GM18519 (cell line): ENCODE results near the gene VIPR2.

Source experiments
- ATAC-seq: cut with Tn5 transposase; IDR thresholded peaks from one replicate; pipeline ENCODE4 v1.9.1; 2021; ENCODE audit warnings: mild to moderate bottlenecking, moderate library complexity; ENCODE audit not compliant: unreplicated experiment, low FRiP score

VIPR2 gene

GRCh38 chr7:159122276-159122675, 22.4 kb downstream of the VIPR2 start:
- ATAC-seq: no peak

GRCh38 chr7:159121476-159121875, 23.2 kb downstream of the VIPR2 start:
- ATAC-seq: no peak

GRCh38 chr7:159121068-159121467, 23.6 kb downstream of the VIPR2 start:
- ATAC-seq: no peak

- ATAC-seq: no peak
Measured at GRCh38 chr7:159120540-159120919, 24.1 kb downstream of the VIPR2 start.

DNA sequence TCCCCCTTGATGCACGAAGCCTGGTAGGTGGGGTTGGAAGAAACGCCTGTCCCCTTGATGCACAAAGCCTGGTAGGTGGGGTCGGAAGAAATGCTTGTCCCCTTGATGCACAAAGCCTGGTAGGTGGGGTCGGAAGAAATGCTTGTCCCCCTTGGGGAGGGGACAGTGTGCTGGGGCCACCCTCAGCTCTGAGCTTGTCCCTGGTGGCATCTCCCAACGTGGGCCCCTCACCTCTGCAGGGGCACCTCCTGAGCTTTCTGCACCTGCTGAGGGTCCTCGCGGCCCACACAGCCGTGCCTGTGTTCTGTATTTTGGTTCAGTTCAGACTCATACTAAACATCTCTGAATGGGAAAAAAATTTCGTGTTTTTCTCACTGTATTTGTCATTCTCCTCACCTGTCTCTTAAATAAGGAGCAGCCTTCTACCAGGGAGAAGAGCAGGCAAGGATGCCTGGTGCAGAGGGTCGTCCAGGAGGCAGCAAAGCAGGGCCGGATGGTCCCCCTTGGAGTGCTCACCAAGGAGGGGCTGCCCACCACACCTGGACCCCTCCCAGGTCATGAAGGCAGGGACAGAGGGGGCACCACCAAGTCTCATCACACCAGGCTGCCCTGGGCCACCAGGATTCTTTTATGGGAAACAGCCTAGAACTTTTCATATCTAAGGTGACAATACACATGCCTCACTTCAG, 24.7 kb downstream of the VIPR2 start:
- no peak for ATAC-seq

- no peak for ATAC-seq
Measured at GRCh38 chr7:159119026-159119741, 25.5 kb downstream of the VIPR2 start.

DNA sequence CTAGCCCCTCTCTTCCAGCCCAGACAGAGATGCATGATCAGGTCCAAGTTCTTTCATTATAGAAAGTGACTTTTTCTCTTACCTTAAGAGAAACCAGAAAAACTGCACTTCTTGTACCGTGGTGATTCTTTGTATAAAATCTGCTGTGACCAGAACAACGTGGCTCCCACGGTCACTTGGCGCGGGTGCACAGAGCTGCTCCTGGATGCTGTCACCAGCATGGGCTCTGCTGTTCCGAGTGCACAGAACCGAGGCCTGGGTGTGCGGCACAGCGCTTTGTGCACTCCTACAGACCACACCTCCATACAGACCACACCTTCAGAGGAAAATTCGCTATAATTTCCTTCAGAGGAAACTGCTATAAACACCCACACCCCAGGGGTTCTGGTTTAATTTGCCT, 26.0 kb downstream of the VIPR2 start:
- no peak for ATAC-seq

DNA sequence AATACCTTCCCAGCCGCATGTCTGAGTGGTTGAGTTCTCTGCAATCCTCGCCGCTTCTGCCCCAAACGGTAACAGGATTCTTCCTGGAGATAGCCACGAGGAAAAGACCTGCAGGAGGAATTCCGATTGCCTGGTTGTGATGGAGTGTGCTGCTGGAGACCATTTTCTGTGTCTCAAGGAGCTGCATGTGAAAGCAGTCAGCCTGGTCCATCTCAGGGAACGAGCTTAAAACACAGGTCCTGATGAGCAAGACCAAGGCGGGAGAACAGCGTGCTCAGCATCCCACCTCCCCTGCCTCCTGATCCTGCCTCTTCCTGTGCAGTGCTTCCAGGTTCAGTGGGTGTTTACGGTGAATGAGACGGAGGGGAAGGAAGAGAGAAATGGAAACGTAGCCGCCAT, 26.5 kb downstream of the VIPR2 start:
- no peak for ATAC-seq

DNA sequence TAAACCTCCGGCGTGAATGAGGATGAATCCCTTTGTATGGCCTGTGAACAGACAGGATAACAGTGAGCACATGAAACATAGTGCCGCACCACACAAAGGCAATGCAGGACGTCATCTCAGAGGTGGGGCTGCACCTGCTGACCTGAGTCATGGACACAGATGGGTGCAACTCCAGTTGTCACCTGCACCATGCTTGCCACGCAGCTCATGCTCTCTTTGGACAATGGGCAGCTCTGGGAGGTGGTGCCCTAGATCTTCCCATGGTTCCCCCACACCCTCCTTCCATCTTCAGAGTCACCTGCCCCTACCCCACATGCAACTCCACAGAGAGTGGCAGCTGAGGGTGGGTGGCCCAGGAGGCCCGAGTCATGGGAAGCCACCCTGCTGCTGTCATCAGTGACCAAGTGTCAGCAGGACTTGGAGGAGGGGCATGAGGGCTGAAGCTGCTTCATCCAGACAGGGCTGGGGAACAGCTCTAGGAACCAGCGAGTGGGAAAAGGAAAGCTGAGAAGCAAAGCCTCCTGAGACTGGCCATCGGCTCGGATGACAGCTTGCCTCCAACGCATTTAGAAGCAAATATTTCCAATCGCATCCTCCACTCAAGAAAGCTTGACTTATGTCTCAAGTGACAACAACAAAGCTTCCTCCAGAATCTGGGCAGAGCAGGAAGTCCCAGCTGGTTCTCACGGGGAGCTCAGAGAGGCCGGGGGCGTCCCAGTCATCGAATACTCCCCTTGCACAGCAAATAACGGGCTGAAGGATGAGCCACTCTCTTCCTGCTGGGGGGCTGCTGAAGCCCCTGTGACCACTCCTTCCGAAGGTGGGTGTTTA, 27.1 kb downstream of the VIPR2 start:
- no peak for ATAC-seq

DNA sequence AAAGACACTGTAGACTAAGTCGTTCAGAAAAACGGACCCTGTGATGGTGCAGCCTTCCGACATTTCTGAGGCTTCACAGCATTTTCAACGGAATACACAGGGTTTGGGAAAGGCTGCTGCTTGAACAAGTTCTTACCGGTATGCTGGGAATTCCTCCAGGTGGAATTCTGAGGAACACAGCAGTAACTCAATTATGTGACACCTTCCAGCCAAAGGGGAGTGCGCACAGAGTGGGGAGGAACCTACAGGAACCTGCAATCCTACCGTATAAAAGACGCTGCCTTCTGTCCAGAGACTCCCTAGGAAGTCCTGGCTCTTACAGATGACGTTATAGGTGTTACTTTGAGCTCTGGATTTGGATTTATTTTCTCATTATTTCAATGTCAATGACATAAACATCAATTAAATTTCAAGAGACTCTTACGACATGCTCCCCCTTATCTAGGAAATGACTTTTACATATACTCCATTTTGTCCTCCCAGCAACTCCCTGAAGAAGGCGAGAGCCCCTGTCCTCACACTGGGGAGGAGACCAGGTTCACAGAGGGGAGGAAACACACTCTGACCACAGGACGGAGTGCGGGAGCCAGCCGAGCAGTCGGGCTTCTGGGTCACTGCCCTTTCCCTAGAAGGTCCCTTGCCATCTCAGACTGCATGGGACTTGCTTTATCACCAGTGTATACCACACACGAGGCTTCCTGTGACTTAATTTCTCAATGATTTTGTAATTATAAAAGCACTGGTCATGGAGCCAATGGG, 27.9 kb downstream of the VIPR2 start:
- no peak for ATAC-seq

DNA sequence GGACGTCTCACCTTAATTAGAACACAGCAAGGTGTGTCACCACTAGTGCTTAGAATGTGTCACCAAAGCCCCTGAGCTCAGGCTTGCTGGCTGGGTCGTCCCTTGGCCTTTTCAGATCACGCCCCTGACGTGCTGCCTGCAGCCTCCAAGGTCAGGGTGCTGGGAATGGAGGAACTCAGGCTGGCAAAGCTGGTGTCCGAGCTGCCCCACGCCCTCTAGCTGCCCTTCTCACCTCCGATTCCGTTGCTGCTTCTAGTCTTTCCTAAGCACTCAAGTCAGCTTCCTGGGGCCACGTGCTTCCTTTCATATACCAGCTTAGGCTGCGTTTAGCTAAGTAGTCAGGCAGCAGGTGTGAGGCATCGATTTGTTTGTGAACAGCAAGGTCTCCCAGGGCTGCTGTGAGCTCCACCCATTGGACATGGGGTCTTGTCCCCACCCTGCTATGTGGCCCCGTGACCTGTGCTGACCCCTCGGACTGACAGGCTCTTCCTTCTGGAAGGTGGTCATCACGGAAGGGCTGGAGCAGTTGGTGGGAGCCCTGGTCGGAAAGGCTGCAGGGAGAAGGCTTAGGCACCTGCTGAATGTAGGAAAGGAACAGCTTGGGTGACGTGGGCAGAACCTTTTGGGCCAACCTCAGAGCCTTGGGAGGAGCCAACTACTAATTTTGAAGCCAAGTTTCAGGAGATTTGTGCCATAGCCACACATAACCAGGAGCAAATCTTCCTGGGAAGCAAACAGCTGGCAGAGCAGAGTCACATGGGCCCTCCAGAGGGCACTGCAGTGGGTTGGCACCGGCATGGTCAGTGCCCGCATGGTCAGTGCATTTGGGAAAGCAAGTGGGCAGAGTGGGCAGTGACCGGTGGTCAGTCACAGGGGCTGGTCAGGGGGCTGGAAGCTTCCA, 28.8 kb downstream of the VIPR2 start:
- ATAC-seq: no peak

GRCh38 chr7:159114981-159115380, 29.7 kb downstream of the VIPR2 start:
- no peak for ATAC-seq

GRCh38 chr7:159114096-159114495, 30.6 kb downstream of the VIPR2 start:
- ATAC-seq: no peak

- no peak for ATAC-seq
Measured at GRCh38 chr7:159113056-159113455, 31.6 kb downstream of the VIPR2 start.

GRCh38 chr7:159112136-159113011, 32.3 kb downstream of the VIPR2 start:
- ATAC-seq: no peak

GRCh38 chr7:159109653-159110035, 35.0 kb downstream of the VIPR2 start:
- ATAC-seq: no peak

DNA sequence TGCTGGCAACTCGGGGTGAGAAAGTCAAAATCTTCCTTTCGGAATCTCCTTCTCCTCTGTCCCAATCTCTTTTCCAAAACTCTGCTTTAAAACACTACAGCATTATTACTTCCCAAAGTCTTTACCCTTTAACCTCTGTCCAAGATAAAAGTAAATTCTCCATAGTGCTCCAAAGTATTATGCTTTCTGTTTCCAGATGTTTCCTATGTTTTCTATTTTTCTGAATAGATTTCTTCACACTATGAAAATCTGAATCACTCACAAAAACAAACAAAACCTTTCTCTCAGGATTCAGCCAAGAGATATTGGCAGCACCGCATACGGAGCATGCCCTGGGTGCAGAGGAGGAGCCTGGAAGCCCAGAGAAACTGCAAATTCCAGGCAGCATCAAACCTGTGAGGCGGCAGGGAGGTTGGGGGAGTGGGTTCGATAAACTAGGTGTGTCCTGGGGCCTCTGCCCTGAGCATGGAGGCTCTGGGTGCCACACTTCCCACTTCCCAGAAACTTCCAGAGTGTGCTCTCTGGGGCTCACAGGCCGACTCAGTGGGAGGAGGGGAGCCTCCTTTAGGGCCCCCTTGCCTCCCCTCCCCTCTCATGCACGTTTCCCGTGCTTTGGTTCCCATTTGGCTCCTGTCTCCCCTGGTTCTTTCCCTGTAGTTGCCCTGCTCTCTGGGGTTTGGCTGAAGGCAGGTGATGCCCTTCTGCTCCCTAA, 35.6 kb downstream of the VIPR2 start:
- ATAC-seq: no peak

DNA sequence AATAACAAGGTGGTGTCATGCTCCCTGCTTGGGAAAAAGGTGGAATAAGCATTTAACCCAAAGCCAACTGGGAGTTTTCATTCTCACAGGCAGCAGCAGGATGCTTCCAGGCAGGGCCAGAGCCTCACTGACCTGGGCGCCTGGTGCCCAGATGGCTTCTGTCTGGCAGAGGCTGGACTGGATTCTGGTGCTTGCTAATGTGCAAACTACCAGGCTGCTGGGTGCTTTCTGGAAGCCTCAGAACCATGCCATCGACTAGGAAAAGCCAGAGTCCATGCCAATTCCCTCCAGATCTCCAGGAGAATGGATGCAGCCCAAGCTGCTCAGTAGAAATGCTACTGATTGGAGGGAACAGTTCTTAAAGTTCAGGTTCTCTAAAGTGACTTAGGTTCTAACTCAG, 36.2 kb downstream of the VIPR2 start:
- no peak for ATAC-seq
